ENCODE data around the gene GON7.

The GON7 gene

GRCh38 chr14:93156693-93157369 is 50.0 kb downstream of the GON7 start:
- no peak for DNase-seq (ENCODE audit: low read depth)

GRCh38 chr14:93155667-93156066 is 51.2 kb downstream of the GON7 start:
- no peak for DNase-seq (ENCODE audit: low read depth)

DNA sequence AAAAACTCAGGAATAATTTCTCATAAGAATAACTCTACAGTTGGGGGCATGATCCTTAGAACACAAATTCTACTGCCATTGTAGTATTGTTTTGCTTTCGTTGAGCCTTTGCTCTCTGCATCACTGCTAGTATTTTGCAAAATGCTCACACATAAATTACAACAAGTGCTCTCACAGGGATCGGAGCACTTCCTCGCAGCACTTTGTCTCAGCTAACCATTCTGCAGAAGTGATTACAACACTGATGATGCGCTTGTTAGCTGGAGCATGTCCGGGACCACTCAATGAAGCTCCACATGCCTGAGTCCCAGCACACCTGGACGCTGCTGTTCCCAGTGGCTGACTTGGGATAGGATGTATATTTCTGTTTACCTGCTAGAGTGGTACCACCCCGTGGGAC is 53.7 kb downstream of the GON7 start:
- DNase-seq (ENCODE audit: low read depth), result no peak
